ENCODE data around the gene ITGB1.
"Not testable (repeated sequence)": the region's sequence is repeated elsewhere in the genome, so short reads cannot be mapped to it uniquely, and the experiment has no call there.

Gene ITGB1

GRCh38 chr10:32980558-32981468 lies 22.8 kb upstream of the ITGB1 start:
- no peaks in the 10 kb centered on the region for H3K27me3 ChIP-seq (ENCODE audit: control insufficient read depth in 2 of 2, insufficient read depth in 2 of 2, low read length in 2 of 2)
- H3K4me1 ChIP-seq (ENCODE audit: control insufficient read depth in 2 of 2, insufficient read depth in 2 of 2, low read length in 2 of 2): peaks cover 13 to 22% of the 10 kb centered on the region in 2 donors
- H3K36me3 ChIP-seq (ENCODE audit: control insufficient read depth in 2 of 2, insufficient read depth in 2 of 2, low read length in 2 of 2): no peaks in the 10 kb centered on the region
- H3K9me3 ChIP-seq (ENCODE audit: control insufficient read depth in 2 of 2, low read length in 2 of 2): no peaks in the 10 kb centered on the region
- peak overlapping the region; percentile 81 to 87 for H3K9ac ChIP-seq (ENCODE audit: low read depth in 1 of 2, low read length in 2 of 2)
- peak overlapping the region; percentile 90 to 97 for H3K27ac ChIP-seq (ENCODE audit: low read depth in 2 of 2, low read length in 2 of 2)
- H3K4me3 ChIP-seq (ENCODE audit: low read length in 2 of 2): peak overlapping the region; percentile 71 to 82

GRCh38 chr10:32980242-32980557 lies 22.2 kb upstream of the ITGB1 start:
- H3K27ac ChIP-seq (ENCODE audit: low read depth in 2 of 2, low read length in 2 of 2): peak overlapping the region; percentile 90 to 97

GRCh38 chr10:32979719-32980118 lies 21.7 kb upstream of the ITGB1 start:
- H3K27ac ChIP-seq (ENCODE audit: low read depth in 2 of 2, low read length in 2 of 2): peak overlapping the region in 1 of 2 donors; percentile 25
- not testable (repeated sequence) for H3K4me3 ChIP-seq (ENCODE audit: low read length in 2 of 2); H3K36me3 ChIP-seq (ENCODE audit: control insufficient read depth in 2 of 2, insufficient read depth in 2 of 2, low read length in 2 of 2); H3K27me3 ChIP-seq (ENCODE audit: control insufficient read depth in 2 of 2, insufficient read depth in 2 of 2, low read length in 2 of 2); H3K9me3 ChIP-seq (ENCODE audit: control insufficient read depth in 2 of 2, low read length in 2 of 2)
- peaks cover 13 to 22% of the 10 kb centered on the region in 2 donors for H3K4me1 ChIP-seq (ENCODE audit: control insufficient read depth in 2 of 2, insufficient read depth in 2 of 2, low read length in 2 of 2)
- H3K9ac ChIP-seq (ENCODE audit: low read depth in 1 of 2, low read length in 2 of 2): peak overlapping the region in 1 of 2 donors; percentile 81

More at GRCh38 chr10:32980242-32980557, 22.2 kb upstream of the ITGB1 start:
- peak overlapping the region; percentile 71 to 82 for H3K4me3 ChIP-seq (ENCODE audit: low read length in 2 of 2)
- no peaks in the 10 kb centered on the region for H3K9me3 ChIP-seq (ENCODE audit: control insufficient read depth in 2 of 2, low read length in 2 of 2)
- H3K27me3 ChIP-seq (ENCODE audit: control insufficient read depth in 2 of 2, insufficient read depth in 2 of 2, low read length in 2 of 2): no peaks in the 10 kb centered on the region
- peaks cover 13 to 22% of the 10 kb centered on the region in 2 donors for H3K4me1 ChIP-seq (ENCODE audit: control insufficient read depth in 2 of 2, insufficient read depth in 2 of 2, low read length in 2 of 2)
- H3K36me3 ChIP-seq (ENCODE audit: control insufficient read depth in 2 of 2, insufficient read depth in 2 of 2, low read length in 2 of 2): no peaks in the 10 kb centered on the region
- H3K9ac ChIP-seq (ENCODE audit: low read depth in 1 of 2, low read length in 2 of 2): peak overlapping the region; percentile 81 to 87

- H3K36me3 ChIP-seq (ENCODE audit: control insufficient read depth in 2 of 2, insufficient read depth in 2 of 2, low read length in 2 of 2): no peaks in the 10 kb centered on the region
- H3K27me3 ChIP-seq (ENCODE audit: control insufficient read depth in 2 of 2, insufficient read depth in 2 of 2, low read length in 2 of 2): no peaks in the 10 kb centered on the region
- no peak overlapping the region for H3K4me3 ChIP-seq (ENCODE audit: low read length in 2 of 2)
- no peak overlapping the region for H3K27ac ChIP-seq (ENCODE audit: low read depth in 2 of 2, low read length in 2 of 2)
- no peaks in the 10 kb centered on the region for H3K9me3 ChIP-seq (ENCODE audit: control insufficient read depth in 2 of 2, low read length in 2 of 2)
- H3K4me1 ChIP-seq (ENCODE audit: control insufficient read depth in 2 of 2, insufficient read depth in 2 of 2, low read length in 2 of 2): peaks cover 13 to 22% of the 10 kb centered on the region in 2 donors
- no peak overlapping the region for H3K9ac ChIP-seq (ENCODE audit: low read depth in 1 of 2, low read length in 2 of 2)
Measured at GRCh38 chr10:32979041-32979440, 21.0 kb upstream of the ITGB1 start.

GRCh38 chr10:32977846-32978809 lies 20.1 kb upstream of the ITGB1 start:
- peaks cover 13 to 28% of the 10 kb centered on the region in 2 donors for H3K4me1 ChIP-seq (ENCODE audit: control insufficient read depth in 2 of 2, insufficient read depth in 2 of 2, low read length in 2 of 2)
- not testable (repeated sequence) for H3K4me3 ChIP-seq (ENCODE audit: low read length in 2 of 2); H3K27ac ChIP-seq (ENCODE audit: low read depth in 2 of 2, low read length in 2 of 2); H3K27me3 ChIP-seq (ENCODE audit: control insufficient read depth in 2 of 2, insufficient read depth in 2 of 2, low read length in 2 of 2); H3K9me3 ChIP-seq (ENCODE audit: control insufficient read depth in 2 of 2, low read length in 2 of 2); H3K9ac ChIP-seq (ENCODE audit: low read depth in 1 of 2, low read length in 2 of 2); H3K36me3 ChIP-seq (ENCODE audit: control insufficient read depth in 2 of 2, insufficient read depth in 2 of 2, low read length in 2 of 2)

- peaks cover 6 to 27% of the 10 kb centered on the region in 2 donors for H3K4me1 ChIP-seq (ENCODE audit: control insufficient read depth in 2 of 2, insufficient read depth in 2 of 2, low read length in 2 of 2)
- H3K27ac ChIP-seq (ENCODE audit: low read depth in 2 of 2, low read length in 2 of 2): no peak overlapping the region
- no peaks in the 10 kb centered on the region for H3K9me3 ChIP-seq (ENCODE audit: control insufficient read depth in 2 of 2, low read length in 2 of 2)
- H3K27me3 ChIP-seq (ENCODE audit: control insufficient read depth in 2 of 2, insufficient read depth in 2 of 2, low read length in 2 of 2): no peaks in the 10 kb centered on the region
- no peak overlapping the region for H3K4me3 ChIP-seq (ENCODE audit: low read length in 2 of 2)
- no peaks in the 10 kb centered on the region for H3K36me3 ChIP-seq (ENCODE audit: control insufficient read depth in 2 of 2, insufficient read depth in 2 of 2, low read length in 2 of 2)
- H3K9ac ChIP-seq (ENCODE audit: low read depth in 1 of 2, low read length in 2 of 2): no peak overlapping the region
Measured at GRCh38 chr10:32976338-32976737, 18.3 kb upstream of the ITGB1 start.

GRCh38 chr10:32972929-32973328 lies 14.9 kb upstream of the ITGB1 start:
- Histone ChIP-seq H3K9me3 (ENCODE audit: control insufficient read depth in 2 of 2, low read length in 2 of 2) (no peaks in the 10 kb centered on the region), H3K4me1 (ENCODE audit: control insufficient read depth in 2 of 2, insufficient read depth in 2 of 2, low read length in 2 of 2) (peaks cover 0 to 20% of the 10 kb centered on the region in 2 donors), H3K36me3 (ENCODE audit: control insufficient read depth in 2 of 2, insufficient read depth in 2 of 2, low read length in 2 of 2) (no peaks in the 10 kb centered on the region), H3K27me3 (ENCODE audit: control insufficient read depth in 2 of 2, insufficient read depth in 2 of 2, low read length in 2 of 2) (no peaks in the 10 kb centered on the region), H3K4me3 (ENCODE audit: low read length in 2 of 2) (no peak overlapping the region), H3K27ac (ENCODE audit: low read depth in 2 of 2, low read length in 2 of 2) (peak overlapping the region; percentile 71 to 76), H3K9ac (ENCODE audit: low read depth in 1 of 2, low read length in 2 of 2) (no peak overlapping the region)

GRCh38 chr10:32972460-32972859 lies 14.4 kb upstream of the ITGB1 start:
- Histone ChIP-seq H3K36me3 (ENCODE audit: control insufficient read depth in 2 of 2, insufficient read depth in 2 of 2, low read length in 2 of 2) (no peaks in the 10 kb centered on the region), H3K9me3 (ENCODE audit: control insufficient read depth in 2 of 2, low read length in 2 of 2) (no peaks in the 10 kb centered on the region), H3K27ac (ENCODE audit: low read depth in 2 of 2, low read length in 2 of 2) (peak overlapping the region; percentile 71 to 76), H3K27me3 (ENCODE audit: control insufficient read depth in 2 of 2, insufficient read depth in 2 of 2, low read length in 2 of 2) (no peaks in the 10 kb centered on the region), H3K9ac (ENCODE audit: low read depth in 1 of 2, low read length in 2 of 2) (peak overlapping the region in 1 of 2 donors; percentile 43), H3K4me1 (ENCODE audit: control insufficient read depth in 2 of 2, insufficient read depth in 2 of 2, low read length in 2 of 2) (peaks cover 0 to 20% of the 10 kb centered on the region in 2 donors), H3K4me3 (ENCODE audit: low read length in 2 of 2) (peak overlapping the region in 1 of 2 donors; percentile 7)

- Histone ChIP-seq H3K4me1 (ENCODE audit: control insufficient read depth in 2 of 2, insufficient read depth in 2 of 2, low read length in 2 of 2) (peaks cover 0 to 20% of the 10 kb centered on the region in 2 donors), H3K9me3 (ENCODE audit: control insufficient read depth in 2 of 2, low read length in 2 of 2) (no peaks in the 10 kb centered on the region), H3K27ac (ENCODE audit: low read depth in 2 of 2, low read length in 2 of 2) (peak overlapping the region; percentile 71 to 76), H3K27me3 (ENCODE audit: control insufficient read depth in 2 of 2, insufficient read depth in 2 of 2, low read length in 2 of 2) (no peaks in the 10 kb centered on the region), H3K36me3 (ENCODE audit: control insufficient read depth in 2 of 2, insufficient read depth in 2 of 2, low read length in 2 of 2) (no peaks in the 10 kb centered on the region), H3K9ac (ENCODE audit: low read depth in 1 of 2, low read length in 2 of 2) (peak overlapping the region in 1 of 2 donors; percentile 43), H3K4me3 (ENCODE audit: low read length in 2 of 2) (peak overlapping the region; percentile 3 to 29)
Measured at GRCh38 chr10:32971536-32972091, 13.6 kb upstream of the ITGB1 start.
